GM19468 (cell line): ENCODE measurements around the gene RHNO1.
"Not testable (repeated sequence)": the region's sequence is repeated elsewhere in the genome, so short reads cannot be mapped to it uniquely, and the experiment has no call there.

Source experiments
- ATAC-seq: cut with Tn5 transposase; IDR thresholded peaks from one replicate; pipeline ENCODE4 v1.9.1; 2021; ENCODE audit warnings: mild to moderate bottlenecking, moderate library complexity, moderate number of reproducible peaks; ENCODE audit not compliant: unreplicated experiment; ENCODE audit errors: extremely low read depth

Gene RHNO1

GRCh38 chr12:2857576-2857975, 19.4 kb upstream of the RHNO1 start:
- no peak for ATAC-seq

GRCh38 chr12:2858334-2858733, 18.7 kb upstream of the RHNO1 start:
- ATAC-seq = no peak

GRCh38 chr12:2858944-2859421, 18.0 kb upstream of the RHNO1 start:
- ATAC-seq = no peak

DNA sequence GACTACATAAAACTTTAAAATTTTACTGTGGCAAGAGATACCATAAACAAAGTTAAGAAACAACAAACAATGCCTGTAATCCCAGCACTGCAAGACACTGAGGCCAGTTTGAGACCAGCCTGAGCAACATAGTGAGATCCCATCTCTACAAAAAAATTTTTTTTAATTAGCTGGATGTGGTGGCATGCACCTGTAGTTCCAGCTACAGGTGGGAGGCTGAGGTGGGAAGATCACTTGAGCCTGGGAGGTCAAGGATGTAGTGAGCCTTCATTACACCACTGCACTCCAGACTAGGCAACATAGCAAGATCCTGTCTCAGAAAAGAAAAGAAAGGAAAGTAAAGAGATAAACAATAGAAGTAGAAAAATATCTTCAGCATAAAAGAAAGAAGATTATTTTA, 16.9 kb upstream of the RHNO1 start:
- ATAC-seq = no peak

GRCh38 chr12:2862876-2863275, 14.1 kb upstream of the RHNO1 start:
- ATAC-seq = no peak

GRCh38 chr12:2863402-2863801, 13.6 kb upstream of the RHNO1 start:
- ATAC-seq = not testable (repeated sequence)

DNA sequence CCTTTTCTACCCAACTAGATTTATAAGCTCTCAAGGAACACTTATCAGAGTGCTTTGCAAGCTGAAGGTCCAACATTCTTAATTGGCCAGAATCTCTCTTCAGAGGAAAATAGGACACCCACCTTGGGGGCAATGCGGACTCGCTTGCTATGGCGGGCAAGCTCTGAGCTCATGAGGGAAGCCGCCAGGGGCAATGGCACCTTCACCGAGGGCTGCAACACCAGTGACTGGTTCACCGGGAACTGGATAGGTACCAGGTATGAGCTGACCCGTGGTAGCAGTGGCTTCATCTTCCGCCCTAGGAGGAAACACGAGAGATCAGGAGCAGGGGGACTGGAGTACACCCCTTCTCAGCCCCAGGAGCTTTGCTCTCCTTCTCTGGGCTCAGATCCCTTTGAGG, 12.8 kb upstream of the RHNO1 start:
- ATAC-seq = no peak

GRCh38 chr12:2868986-2869632, 7.9 kb upstream of the RHNO1 start:
- not testable (repeated sequence) for ATAC-seq

DNA sequence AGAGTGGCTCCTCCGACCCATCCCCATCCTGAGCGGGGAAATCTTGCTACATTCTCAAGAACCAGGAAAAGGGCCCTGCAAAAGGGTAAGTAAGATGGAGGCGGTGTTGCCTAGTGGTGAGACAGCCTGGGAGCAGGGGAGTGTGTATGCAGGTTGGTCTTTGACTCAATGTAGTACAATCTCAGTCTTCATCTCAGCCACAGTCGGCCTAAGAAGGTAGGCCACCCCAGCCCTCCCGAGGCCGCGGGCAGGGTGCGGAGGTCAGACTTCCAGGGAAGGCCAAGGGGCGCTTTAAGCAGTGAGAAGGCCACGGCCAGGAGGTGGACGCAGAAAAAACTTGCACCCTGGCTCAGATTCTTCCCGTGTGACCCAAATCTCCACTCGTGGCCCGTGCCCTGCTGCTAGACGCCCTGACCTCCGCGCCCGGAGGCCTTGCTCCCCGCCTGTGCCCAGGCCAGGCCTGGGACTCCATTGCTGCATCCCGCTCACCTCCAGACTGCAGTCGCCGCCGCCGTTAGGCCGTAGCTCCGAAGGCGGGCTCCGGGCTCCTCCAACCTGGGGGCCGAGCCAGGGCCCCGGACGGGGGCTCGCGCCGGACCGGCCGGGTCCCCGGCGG, 484 bp upstream of the RHNO1 start:
- no peak for ATAC-seq

GRCh38 chr12:2877953-2878732, 1.1 kb downstream of the RHNO1 start:
- ATAC-seq = no peak

DNA sequence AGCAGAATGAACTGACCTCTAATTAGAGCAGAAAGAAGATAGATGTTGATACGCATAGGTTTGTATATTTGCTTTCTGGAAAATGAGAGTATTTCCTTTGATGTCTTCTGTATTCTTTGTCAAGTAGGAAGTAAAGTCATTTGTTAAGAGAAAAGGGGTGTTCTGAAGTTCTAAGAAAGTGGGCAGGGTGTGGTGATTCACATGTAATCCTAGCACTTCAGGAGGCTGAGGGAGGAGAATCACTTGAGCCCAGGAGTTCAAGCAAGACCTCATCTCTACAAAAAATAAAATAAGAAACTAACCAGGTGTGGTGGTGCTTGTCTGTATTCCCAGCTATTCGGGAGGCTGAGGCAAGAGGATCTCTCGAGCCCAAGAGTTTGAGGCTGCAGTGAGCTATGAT, 2.8 kb downstream of the RHNO1 start:
- no peak for ATAC-seq

DNA sequence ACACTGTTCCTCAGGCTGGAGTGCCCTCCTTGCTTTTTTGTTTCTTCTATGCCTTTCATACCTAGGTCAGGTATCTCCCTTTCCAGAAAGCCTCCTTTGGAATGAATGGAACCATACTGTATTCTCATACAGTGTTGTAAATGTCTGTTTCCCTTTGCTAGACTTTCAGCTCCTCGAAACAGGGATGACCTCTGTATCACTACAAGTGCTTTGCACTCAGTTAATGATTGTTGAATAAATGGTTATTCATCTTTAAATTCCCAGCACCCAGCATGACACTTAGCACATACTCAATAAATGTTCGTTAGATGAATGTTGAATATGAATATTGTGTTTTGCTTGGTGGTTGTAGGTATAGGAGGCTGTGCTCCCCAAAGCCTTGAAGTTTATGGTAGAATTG, 7.8 kb downstream of the RHNO1 start:
- ATAC-seq = no peak

DNA sequence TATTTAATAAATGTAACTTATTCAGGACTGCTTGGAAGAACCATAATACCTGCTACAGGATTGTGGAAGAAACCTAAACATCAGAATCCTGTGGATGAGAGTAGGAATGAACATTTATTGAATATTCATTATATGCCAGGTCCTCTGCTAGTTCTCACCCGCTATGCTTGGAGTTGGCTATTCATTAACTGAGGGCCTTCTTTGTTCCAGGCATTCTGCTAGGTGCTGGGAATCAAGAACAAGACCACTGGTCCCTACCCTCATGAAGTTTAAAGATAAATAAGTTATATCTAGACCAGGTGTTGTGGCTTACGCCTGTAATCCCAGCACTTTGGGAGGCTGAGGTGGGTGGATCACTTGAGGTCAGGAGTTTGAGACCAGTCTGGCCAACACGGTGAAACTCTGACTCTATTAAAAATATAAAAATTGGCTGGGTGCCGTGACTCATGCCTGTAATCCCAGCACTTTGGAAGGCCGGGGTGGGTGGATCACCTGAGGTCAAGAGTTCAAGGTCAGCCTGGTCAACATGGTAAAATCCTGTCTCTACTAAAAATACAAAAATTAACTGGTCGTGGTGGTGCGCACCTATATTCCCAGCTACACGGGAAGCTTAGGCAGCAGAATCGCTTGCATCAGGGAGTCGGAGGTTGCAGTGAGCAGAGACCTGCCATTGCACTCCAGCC, 9.9 kb downstream of the RHNO1 start:
- no peak for ATAC-seq

- ATAC-seq = no peak
These were observed 13.0 kb downstream of the RHNO1 start for GRCh38 chr12:2890001-2890387.

GRCh38 chr12:2890388-2891239, 13.6 kb downstream of the RHNO1 start, which contains the start of gene TULP3:
TSS of gene TULP3 (plus strand) at chr12:2890891. CDS start at chr12:2890948, 57 bp downstream.
- peak; percentile 71 for ATAC-seq

- no peak for ATAC-seq
These were observed 14.4 kb downstream of the RHNO1 start for GRCh38 chr12:2891240-2892053.

DNA sequence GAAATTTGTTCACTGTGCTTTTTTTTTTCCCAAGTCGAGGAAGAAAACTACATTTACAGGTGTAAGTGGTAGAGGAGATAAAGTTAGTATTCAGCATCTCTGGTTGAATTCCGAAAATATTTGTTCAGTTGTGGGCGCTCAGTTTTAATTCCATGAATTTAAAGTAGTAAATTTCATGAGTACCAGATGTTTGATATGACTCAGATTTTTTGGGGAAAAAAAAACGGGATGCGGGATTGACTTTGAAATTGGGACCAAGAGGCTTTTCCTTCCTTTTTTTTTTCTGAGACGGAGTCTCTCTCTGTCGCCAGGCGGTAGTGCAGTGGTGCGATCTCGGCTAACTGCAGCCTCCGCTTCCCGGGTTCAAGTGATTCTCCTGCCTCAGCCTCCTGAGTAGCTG, 15.2 kb downstream of the RHNO1 start:
- no peak for ATAC-seq

GRCh38 chr12:2893007-2893406, 16.0 kb downstream of the RHNO1 start:
- ATAC-seq = no peak

DNA sequence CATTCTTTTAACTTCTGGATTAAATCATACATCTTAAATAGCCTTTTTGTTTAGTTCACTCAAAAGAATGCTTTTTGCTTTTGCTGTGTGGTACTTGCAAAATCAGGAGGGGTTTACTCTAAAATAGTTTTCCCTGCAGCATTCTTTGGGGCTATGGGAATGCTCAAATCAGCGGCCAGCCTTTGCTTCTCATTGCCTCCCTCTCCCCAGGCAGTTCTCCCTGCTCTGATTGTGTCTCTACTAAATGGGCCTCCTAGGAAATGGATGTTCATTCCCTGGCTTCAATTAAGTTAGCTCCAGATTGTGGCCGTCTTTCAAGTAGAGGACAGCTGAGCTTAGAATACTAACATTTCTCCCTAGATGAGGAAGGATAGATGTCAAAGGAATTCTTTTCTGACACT, 18.0 kb downstream of the RHNO1 start:
- no peak for ATAC-seq
